Body of pancreas (tissue), 4 donors: ENCODE measurements around the gene ENTR1.

Source experiments
- POLR2A ChIP-seq, 3 donors: fragments of 450-650 bp; IDR thresholded peaks; one replicate each; pipeline ENCODE4 v1.6.1; 2016; ENCODE audit warnings: antibody characterized with exemption in 3 of 3, mild to moderate bottlenecking in 2 of 3
- TF ChIP-seq, protein P1 (sequence below), 7 experiments: fragments of 450-650 bp in 4 of 7; fragments of 200-600 bp in 3 of 7; sonication (generic) in 3 of 7; IDR thresholded peaks; one replicate each; pipeline ENCODE4 v1.5.1; 2016 to 2019; ENCODE audit warnings: antibody characterized with exemption in 7 of 7

- TF ChIP-seq, protein P1, sequence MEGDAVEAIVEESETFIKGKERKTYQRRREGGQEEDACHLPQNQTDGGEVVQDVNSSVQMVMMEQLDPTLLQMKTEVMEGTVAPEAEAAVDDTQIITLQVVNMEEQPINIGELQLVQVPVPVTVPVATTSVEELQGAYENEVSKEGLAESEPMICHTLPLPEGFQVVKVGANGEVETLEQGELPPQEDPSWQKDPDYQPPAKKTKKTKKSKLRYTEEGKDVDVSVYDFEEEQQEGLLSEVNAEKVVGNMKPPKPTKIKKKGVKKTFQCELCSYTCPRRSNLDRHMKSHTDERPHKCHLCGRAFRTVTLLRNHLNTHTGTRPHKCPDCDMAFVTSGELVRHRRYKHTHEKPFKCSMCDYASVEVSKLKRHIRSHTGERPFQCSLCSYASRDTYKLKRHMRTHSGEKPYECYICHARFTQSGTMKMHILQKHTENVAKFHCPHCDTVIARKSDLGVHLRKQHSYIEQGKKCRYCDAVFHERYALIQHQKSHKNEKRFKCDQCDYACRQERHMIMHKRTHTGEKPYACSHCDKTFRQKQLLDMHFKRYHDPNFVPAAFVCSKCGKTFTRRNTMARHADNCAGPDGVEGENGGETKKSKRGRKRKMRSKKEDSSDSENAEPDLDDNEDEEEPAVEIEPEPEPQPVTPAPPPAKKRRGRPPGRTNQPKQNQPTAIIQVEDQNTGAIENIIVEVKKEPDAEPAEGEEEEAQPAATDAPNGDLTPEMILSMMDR (IDR thresholded peaks at IDR 0.05) = no peak
- TF ChIP-seq POLR2A (IDR thresholded peaks at IDR 0.05) = no peak
Observed at GRCh38 chr9:136418182-136419091, 8.0 kb upstream of the ENTR1 start.
